A549 (cell line): ENCODE measurements around the gene LMBR1.

Experiments
- CHD2 ChIP-seq: fragments of 150-350 bp; IDR thresholded peaks from 2 replicates; pipeline ENCODE4 v1.6.1; 2014; ENCODE audit warnings: low read length; ENCODE audit not compliant: partially characterized antibody
- CTCF ChIP-seq: fragments of >200 bp; sonication (Bioruptor Twin); formaldehyde crosslinking; IDR thresholded peaks from 3 replicates; pipeline ENCODE4 v1.5.1; 2016
- E2F6 ChIP-seq: IDR thresholded peaks from 2 replicates; pipeline ENCODE4 v1.6.1; 2012; ENCODE audit warnings: low read depth, borderline replicate concordance
- ESRRA ChIP-seq: fragments of 150-350 bp; IDR thresholded peaks from 2 replicates; pipeline ENCODE4 v1.6.1; 2014; ENCODE audit warnings: mild to moderate bottlenecking, low read length, borderline replicate concordance
- JUNB ChIP-seq: fragments of >200 bp; sonication (Bioruptor Twin); formaldehyde crosslinking; IDR thresholded peaks from 2 replicates; pipeline ENCODE4 v1.6.1; 2016
- MAFK ChIP-seq: fragments of 450-650 bp; IDR thresholded peaks from 2 replicates; pipeline ENCODE4 v1.6.1; 2014; ENCODE audit not compliant: partially characterized antibody
- POLR2A ChIP-seq: IDR thresholded peaks from 2 replicates; pipeline ENCODE4 v1.6.1; 2012; ENCODE audit warnings: mild to moderate bottlenecking, low read length
- ZNF302 ChIP-seq: fragments of 250-450 bp; sonication (Bioruptor Pico); IDR thresholded peaks from 2 replicates; pipeline ENCODE4 v1.9.0; 2021; ENCODE audit warnings: inconsistent platforms, mild to moderate bottlenecking, moderate library complexity

DNA sequence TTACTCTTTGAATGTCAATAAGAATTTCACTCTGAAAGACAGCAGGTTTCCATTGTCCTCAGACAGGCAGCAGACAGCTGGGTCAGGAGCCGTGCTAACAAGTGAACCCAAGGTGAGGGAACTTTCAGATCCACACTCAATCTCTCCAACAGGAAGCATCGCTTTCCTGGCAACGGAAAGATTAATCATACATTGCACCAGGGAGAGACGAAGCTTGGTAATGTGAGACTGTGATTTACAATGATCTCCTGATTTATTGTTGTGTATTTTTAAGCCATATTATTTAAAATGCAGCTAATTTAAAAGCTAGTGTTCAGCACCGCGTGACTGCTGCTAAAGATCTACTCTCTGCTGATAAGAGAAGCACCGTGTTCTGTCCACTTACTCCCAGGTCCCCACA lies 39.0 kb upstream of the LMBR1 start:
- TF ChIP-seq CTCF (no peak), E2F6 (no peak), JUNB (no peak), POLR2A (no peak), CHD2 (no peak), ESRRA (no peak), ZNF302 (CRISPR knock-in tag) (no peak), MAFK (no peak)
